H9 (cell line): ENCODE measurements around the gene TIMM8B. TPM values are rescaled to one million over a fixed set of nuclear protein-coding genes. Genes with fewer than 3 reads are reported as not detected.

Experiments
- DNase-seq: peaks from one replicate; pipeline ENCODE4 v3.0.0-alpha.2; 2017
- H2AFZ ChIP-seq: one replicate; pipeline ENCODE4 v1.6.1; 2013; ENCODE audit warnings: mild to moderate bottlenecking, low read length, control low read depth, moderate library complexity
- H2AK5ac ChIP-seq: 2 replicates; pipeline ENCODE4 v1.6.1; 2013; ENCODE audit warnings: low read length, control low read depth, mixed read lengths; ENCODE audit not compliant: insufficient read length
- H2BK120ac ChIP-seq: one replicate; pipeline ENCODE4 v1.6.1; 2013; ENCODE audit warnings: low read depth, mild to moderate bottlenecking, low read length, control low read depth, inconsistent platforms; ENCODE audit not compliant: poor library complexity, severe bottlenecking
- H2BK12ac ChIP-seq: 2 replicates; pipeline ENCODE4 v1.6.1; 2013; ENCODE audit warnings: low read length, control low read depth, mixed read lengths, low read depth; ENCODE audit not compliant: insufficient read length
- H2BK15ac ChIP-seq: 2 replicates; pipeline ENCODE4 v1.6.1; 2013; ENCODE audit warnings: low read depth, low read length, control low read depth
- H2BK20ac ChIP-seq: one replicate; pipeline ENCODE4 v1.6.1; 2013; ENCODE audit warnings: low read depth, mild to moderate bottlenecking, low read length, control low read depth, inconsistent platforms; ENCODE audit not compliant: poor library complexity, severe bottlenecking
- H2BK5ac ChIP-seq: 2 replicates; pipeline ENCODE4 v1.6.1; 2013; ENCODE audit warnings: low read length, control low read depth, mixed read lengths; ENCODE audit not compliant: insufficient read length
- H3K14ac ChIP-seq: 2 replicates; pipeline ENCODE4 v1.6.1; 2013; ENCODE audit warnings: low read length, control low read depth; ENCODE audit not compliant: insufficient read depth
- H3K18ac ChIP-seq: 2 replicates; pipeline ENCODE4 v1.6.1; 2013; ENCODE audit warnings: low read depth, mild to moderate bottlenecking, mixed read lengths, low read length, control low read depth; ENCODE audit not compliant: insufficient read length
- H3K23ac ChIP-seq: 2 replicates; pipeline ENCODE4 v1.6.1; 2013; ENCODE audit warnings: low read length, control low read depth, mixed read lengths, low read depth; ENCODE audit not compliant: insufficient read length
- H3K23me2 ChIP-seq: 2 replicates; pipeline ENCODE4 v1.6.1; 2013; ENCODE audit warnings: low read depth, mild to moderate bottlenecking, mixed read lengths, low read length, control low read depth; ENCODE audit not compliant: insufficient read length, poor library complexity, severe bottlenecking
- H3K27ac ChIP-seq: 2 replicates; pipeline ENCODE4 v1.5.1; 2013; ENCODE audit warnings: low read length, control low read depth, mixed read lengths, low read depth; ENCODE audit not compliant: insufficient read length
- H3K27me3 ChIP-seq: 2 replicates; pipeline ENCODE4 v1.6.1; 2013; ENCODE audit warnings: low read length, control low read depth, inconsistent platforms; ENCODE audit not compliant: insufficient read depth
- H3K4ac ChIP-seq: 2 replicates; pipeline ENCODE4 v1.6.1; 2013; ENCODE audit warnings: low read depth, mild to moderate bottlenecking, control low read depth, inconsistent platforms, low read length, moderate library complexity
- H3K4me1 ChIP-seq: 2 replicates; pipeline ENCODE4 v1.6.1; 2013; ENCODE audit warnings: low read length, control low read depth, inconsistent platforms; ENCODE audit not compliant: insufficient read depth
- H3K4me2 ChIP-seq: 2 replicates; pipeline ENCODE4 v1.6.1; 2013; ENCODE audit warnings: low read length, control low read depth, mixed read lengths; ENCODE audit not compliant: insufficient read length, insufficient read depth
- H3K56ac ChIP-seq: 2 replicates; pipeline ENCODE4 v1.6.1; 2013; ENCODE audit warnings: low read depth, mild to moderate bottlenecking, mixed read lengths, low read length, control low read depth; ENCODE audit not compliant: insufficient read length
- H3K79me1 ChIP-seq: 2 replicates; pipeline ENCODE4 v1.6.1; 2013; ENCODE audit warnings: low read depth, mild to moderate bottlenecking, moderate library complexity, low read length, control low read depth, inconsistent platforms; ENCODE audit not compliant: insufficient read depth, poor library complexity, severe bottlenecking
- H3K79me2 ChIP-seq: 2 replicates; pipeline ENCODE4 v1.6.1; 2013; ENCODE audit warnings: low read length, control low read depth, inconsistent platforms; ENCODE audit not compliant: insufficient read depth
- H3K9ac ChIP-seq: 2 replicates; pipeline ENCODE4 v1.6.1; 2013; ENCODE audit warnings: low read length, control low read depth, mixed read lengths; ENCODE audit not compliant: insufficient read length; ENCODE audit errors: extremely low read depth
- H3K9me3 ChIP-seq: one replicate; pipeline ENCODE4 v1.6.1; 2013; ENCODE audit warnings: low read depth, low read length, inconsistent platforms; ENCODE audit not compliant: control insufficient read depth
- H3T11ph ChIP-seq: one replicate; pipeline ENCODE4 v1.6.1; 2013; ENCODE audit warnings: mild to moderate bottlenecking, low read length, control low read depth, inconsistent platforms
- H4K20me1 ChIP-seq: one replicate; pipeline ENCODE4 v1.6.1; 2013; ENCODE audit not compliant: control insufficient read depth, insufficient read length, insufficient read depth
- H4K5ac ChIP-seq: 2 replicates; pipeline ENCODE4 v1.6.1; 2013; ENCODE audit warnings: low read depth, mild to moderate bottlenecking, mixed read lengths, low read length, control low read depth; ENCODE audit not compliant: insufficient read length
- H4K8ac ChIP-seq: replicated peaks from 2 replicates; pipeline ENCODE4 v1.6.1; 2013; ENCODE audit warnings: low read length, control low read depth, mixed read lengths, low read depth; ENCODE audit not compliant: insufficient read length
- H4K91ac ChIP-seq: 2 replicates; pipeline ENCODE4 v1.6.1; 2013; ENCODE audit warnings: low read depth, mild to moderate bottlenecking, moderate library complexity, mixed read lengths, low read length, control low read depth; ENCODE audit not compliant: insufficient read length
- H3K27ac Mint-ChIP-seq, 3 experiments: 2 replicates in 2 of 3; 3 replicates in 1 of 3; pipeline ENCODE4 v1.8.0; 2020 to 2021; ENCODE audit warnings: mixed read lengths in 3 of 3, mild to moderate bottlenecking in 1 of 3, moderate library complexity in 1 of 3
- H3K27me3 Mint-ChIP-seq: 2 replicates; pipeline ENCODE4 v1.8.0; 2021; ENCODE audit warnings: low read depth, mild to moderate bottlenecking, moderate library complexity, mixed read lengths
- H3K36me3 Mint-ChIP-seq, 3 experiments: 2 replicates in 2 of 3; 3 replicates in 1 of 3; pipeline ENCODE4 v1.8.0; 2020 to 2021; ENCODE audit warnings: low read depth in 3 of 3, mixed read lengths in 3 of 3; ENCODE audit not compliant: insufficient read depth in 1 of 3
- H3K4me1 Mint-ChIP-seq, 2 experiments: 2 replicates each; pipeline ENCODE4 v1.8.0; 2020; ENCODE audit warnings: mixed read lengths in 2 of 2
- H3K4me3 Mint-ChIP-seq, 2 experiments: 2 replicates in 1 of 2; 3 replicates in 1 of 2; pipeline ENCODE4 v1.8.0; 2020 to 2021; ENCODE audit warnings: mild to moderate bottlenecking in 2 of 2, mixed read lengths in 2 of 2, moderate library complexity in 1 of 2
- H3K9me3 Mint-ChIP-seq, 2 experiments: 2 replicates in 1 of 2; 3 replicates in 1 of 2; pipeline ENCODE4 v1.8.0; 2020; ENCODE audit warnings: mild to moderate bottlenecking in 2 of 2, mixed read lengths in 2 of 2, moderate library complexity in 1 of 2
- WGBS: extraction: QIAGEN DNeasy Blood & Tissue Kit; methylation state at CpG from one replicate; pipeline ENCODE4 v1.1.7; 2013; ENCODE audit warnings: missing lambda C conversion rate, low lambda C conversion rate, mixed read lengths; ENCODE audit not compliant: insufficient read length; ENCODE audit errors: extremely low coverage; 5-methylcytosine and 5-hydroxymethylcytosine counted together
- total RNA-seq: library from RNA; stranded (reverse); gene quantifications from 2 replicates; pipeline ENCODE4 v1.2.1, GENCODE V29; 2021
- TF ChIP-seq, protein P1 (sequence below): fragments of 200-600 bp; sonication (generic); conservative IDR thresholded peaks from 3 replicates; pipeline ENCODE4 v1.8.0; 2021; ENCODE audit warnings: antibody characterized with exemption, mild to moderate bottlenecking

The TIMM8B gene
- total RNA-seq, 1 experiment from 2014 or later = 84.4 TPM

DNA sequence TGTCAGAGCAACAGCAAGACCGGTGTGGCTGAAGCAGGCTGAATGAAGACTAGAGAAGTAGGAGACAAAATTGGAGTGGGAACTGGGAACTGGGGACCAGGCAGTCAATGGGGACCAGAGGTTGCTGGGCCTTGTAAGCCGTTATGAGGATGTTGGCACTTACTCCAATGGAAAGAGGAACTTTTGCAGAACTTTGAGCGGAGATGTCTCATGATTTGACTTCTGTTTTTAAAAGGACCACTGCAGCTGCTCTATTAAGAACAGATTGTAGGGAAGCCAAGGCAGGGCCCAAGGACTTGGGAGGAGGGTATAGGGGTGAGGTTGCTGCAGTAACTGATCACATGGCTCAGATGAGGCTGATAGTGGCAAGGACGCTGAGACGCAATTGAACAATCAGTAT lies 43.1 kb upstream of the TIMM8B start:
- no peak for DNase-seq
- H4K20me1 ChIP-seq = no peaks in the 10 kb centered on the region
- H2BK12ac ChIP-seq = no peak overlapping the region
- Mint-ChIP-seq H3K36me3 (no peaks in the 10 kb centered on the region), H3K9me3 (no peaks in the 10 kb centered on the region), H3K27ac (no peak overlapping the region), H3K27me3 (no peaks in the 10 kb centered on the region), H3K4me1 (no peaks in the 10 kb centered on the region; a peak in 1 of 4 replicates), H3K4me3 (no peak overlapping the region)
- H4K91ac ChIP-seq = no peak overlapping the region
- H3K4me2 ChIP-seq = no peak overlapping the region
- H4K8ac ChIP-seq = no peak overlapping the region
- no peaks in the 10 kb centered on the region for H3K23me2 ChIP-seq
- no peak overlapping the region for H3T11ph ChIP-seq
- H2BK120ac ChIP-seq = no peak overlapping the region
- H3K4me1 ChIP-seq = no peaks in the 10 kb centered on the region
- no peaks in the 10 kb centered on the region for H3K9me3 ChIP-seq
- no peak overlapping the region for H2BK15ac ChIP-seq
- H3K27me3 ChIP-seq = no peaks in the 10 kb centered on the region
- TF ChIP-seq, protein P1, sequence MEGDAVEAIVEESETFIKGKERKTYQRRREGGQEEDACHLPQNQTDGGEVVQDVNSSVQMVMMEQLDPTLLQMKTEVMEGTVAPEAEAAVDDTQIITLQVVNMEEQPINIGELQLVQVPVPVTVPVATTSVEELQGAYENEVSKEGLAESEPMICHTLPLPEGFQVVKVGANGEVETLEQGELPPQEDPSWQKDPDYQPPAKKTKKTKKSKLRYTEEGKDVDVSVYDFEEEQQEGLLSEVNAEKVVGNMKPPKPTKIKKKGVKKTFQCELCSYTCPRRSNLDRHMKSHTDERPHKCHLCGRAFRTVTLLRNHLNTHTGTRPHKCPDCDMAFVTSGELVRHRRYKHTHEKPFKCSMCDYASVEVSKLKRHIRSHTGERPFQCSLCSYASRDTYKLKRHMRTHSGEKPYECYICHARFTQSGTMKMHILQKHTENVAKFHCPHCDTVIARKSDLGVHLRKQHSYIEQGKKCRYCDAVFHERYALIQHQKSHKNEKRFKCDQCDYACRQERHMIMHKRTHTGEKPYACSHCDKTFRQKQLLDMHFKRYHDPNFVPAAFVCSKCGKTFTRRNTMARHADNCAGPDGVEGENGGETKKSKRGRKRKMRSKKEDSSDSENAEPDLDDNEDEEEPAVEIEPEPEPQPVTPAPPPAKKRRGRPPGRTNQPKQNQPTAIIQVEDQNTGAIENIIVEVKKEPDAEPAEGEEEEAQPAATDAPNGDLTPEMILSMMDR = no peak
- H4K5ac ChIP-seq = no peak overlapping the region
- no peak overlapping the region for H3K18ac ChIP-seq
- no CpG with 5 or more reads among the region's 5 CpGs for WGBS
- H3K56ac ChIP-seq = no peak overlapping the region
- H2BK5ac ChIP-seq = no peak overlapping the region
- H3K9ac ChIP-seq = no peak overlapping the region
- no peak overlapping the region for H3K27ac ChIP-seq
- no peak overlapping the region for H3K14ac ChIP-seq
- H3K4ac ChIP-seq = no peak overlapping the region
- no peak overlapping the region for H2AFZ ChIP-seq
- no peak overlapping the region for H2AK5ac ChIP-seq
- H3K23ac ChIP-seq = no peak overlapping the region
- H3K79me1 ChIP-seq = no peaks in the 10 kb centered on the region
- H2BK20ac ChIP-seq = no peak overlapping the region
- H3K79me2 ChIP-seq = no peaks in the 10 kb centered on the region
